GM19467 (cell line): ENCODE data around the gene SLC4A2.

Source experiments
- ATAC-seq: cut with Tn5 transposase; IDR thresholded peaks from one replicate; pipeline ENCODE4 v1.9.1; 2021; ENCODE audit warnings: mild to moderate bottlenecking, moderate library complexity; ENCODE audit not compliant: unreplicated experiment

SLC4A2 gene

GRCh38 chr7:151062399-151063211 is 3.2 kb downstream of the SLC4A2 start:
- ATAC-seq = no peak

DNA sequence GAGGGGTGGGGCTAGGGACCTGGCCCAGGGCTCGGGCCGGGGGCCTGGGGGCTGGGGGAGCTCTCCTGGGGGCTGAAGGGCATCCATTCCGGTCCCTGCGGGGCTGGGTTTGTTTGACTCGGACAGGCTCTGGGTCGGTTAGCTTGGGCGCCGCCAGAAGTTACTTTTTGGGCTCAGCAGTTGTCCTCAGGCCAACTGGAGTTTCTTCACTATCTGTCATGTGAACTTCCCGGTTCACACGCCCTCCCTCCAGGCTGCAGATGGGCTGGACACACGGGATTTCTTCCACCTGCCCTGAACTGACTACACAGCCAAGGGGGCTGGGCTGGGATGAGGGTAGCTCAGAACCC is 3.8 kb downstream of the SLC4A2 start:
- ATAC-seq = no peak

- ATAC-seq = no peak
Observed at GRCh38 chr7:151064454-151064853, 5.1 kb downstream of the SLC4A2 start.

DNA sequence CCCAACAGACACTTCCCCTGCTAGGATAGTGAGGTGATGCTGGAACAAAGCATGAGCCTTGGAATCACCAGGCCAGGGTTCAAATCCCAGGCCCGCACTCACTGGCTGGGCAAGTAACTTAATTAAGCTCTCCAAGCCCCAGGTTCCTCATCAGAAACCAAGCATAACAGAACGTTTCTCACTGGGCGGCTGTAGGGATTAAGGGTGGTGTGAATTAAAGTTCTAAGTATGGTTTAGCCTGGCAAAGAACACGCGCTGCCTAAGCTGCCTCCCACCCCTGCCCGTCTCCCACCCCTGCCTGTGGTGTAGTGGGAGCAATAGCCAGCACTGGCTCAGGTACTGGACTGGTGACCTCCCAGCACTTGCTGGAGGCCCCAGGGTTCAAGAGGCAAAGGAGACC is 5.6 kb downstream of the SLC4A2 start:
- ATAC-seq = no peak

- ATAC-seq = no peak
Observed at GRCh38 chr7:151065516-151065915, 6.1 kb downstream of the SLC4A2 start.

- no peak for ATAC-seq
Observed at GRCh38 chr7:151066273-151066974, 7.0 kb downstream of the SLC4A2 start.

DNA sequence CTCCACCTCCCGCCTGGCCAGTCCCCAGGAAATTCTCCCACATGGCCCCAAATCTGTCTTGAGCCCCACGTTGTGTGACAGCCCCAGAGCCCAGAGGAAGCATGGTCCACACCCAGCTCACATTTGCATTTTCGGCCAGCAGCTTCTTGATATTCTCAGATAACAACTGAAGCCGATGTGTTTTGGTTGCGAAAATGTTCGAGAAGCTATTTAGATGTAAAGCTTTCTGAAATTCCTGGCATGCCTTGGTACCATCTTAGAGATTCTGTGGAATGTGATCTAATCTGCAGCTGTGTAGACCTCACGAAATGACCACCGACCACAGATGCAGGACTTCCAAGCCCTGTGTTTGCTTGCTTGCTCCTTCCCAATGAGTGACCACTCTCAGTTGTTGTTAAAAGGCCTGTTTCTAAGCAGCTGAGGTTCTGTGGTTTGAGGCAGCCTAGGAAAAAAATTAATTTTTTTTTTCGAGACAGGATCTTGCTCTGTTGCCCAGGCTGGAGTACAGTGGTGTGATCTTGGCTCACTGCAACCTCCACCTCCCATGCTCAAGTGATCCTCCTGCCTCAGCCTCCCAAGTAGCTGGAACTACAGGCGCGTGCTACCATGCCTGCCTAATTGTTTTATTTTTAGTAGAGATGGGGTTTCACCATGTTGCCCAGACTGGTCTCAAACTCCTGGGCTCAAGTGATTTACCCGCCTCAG is 8.8 kb downstream of the SLC4A2 start:
- no peak for ATAC-seq

DNA sequence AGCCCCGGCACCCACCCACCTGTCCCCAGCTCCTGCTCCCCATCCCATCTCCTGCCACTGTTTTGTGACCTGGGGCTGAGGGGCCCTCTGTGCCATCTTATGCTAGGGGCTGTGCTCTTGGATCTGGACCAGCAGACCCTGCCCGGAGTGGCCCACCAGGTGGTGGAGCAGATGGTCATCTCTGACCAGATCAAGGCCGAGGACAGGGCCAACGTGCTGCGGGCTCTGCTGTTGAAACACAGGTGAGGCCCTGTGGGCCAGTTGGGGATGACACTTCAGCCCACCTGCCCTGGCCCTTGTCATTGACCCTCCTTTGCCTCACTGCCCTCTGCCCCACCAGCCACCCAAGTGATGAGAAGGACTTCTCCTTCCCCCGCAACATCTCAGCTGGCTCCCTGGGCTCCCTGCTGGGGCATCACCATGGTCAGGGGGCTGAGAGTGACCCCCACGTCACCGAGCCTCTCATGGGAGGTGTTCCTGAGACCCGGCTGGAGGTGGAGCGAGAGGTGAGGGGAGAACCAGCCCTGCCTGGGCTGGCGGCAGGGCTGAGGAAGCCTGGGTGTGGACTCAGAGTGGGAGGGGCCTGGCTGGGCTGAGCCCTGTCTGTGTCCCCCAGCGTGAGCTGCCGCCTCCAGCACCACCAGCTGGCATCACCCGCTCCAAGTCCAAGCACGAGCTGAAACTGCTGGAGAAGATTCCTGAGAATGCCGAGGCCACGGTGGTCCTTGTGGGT is 10.6 kb downstream of the SLC4A2 start:
- no peak for ATAC-seq

DNA sequence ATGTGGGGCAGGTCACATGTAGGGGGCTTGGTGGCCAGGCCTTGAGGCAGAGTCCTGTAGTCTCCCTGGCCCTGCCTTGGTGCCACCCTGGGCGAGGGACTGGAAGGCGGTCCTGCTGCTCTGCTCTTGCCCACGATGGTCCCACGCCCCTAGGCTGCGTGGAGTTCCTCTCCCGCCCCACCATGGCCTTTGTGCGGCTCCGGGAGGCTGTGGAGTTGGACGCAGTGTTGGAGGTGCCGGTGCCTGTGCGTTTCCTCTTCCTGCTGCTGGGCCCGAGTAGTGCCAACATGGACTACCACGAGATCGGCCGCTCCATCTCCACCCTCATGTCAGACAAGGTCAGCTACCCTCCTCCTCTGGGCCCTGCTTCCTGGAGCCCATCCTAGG is 11.2 kb downstream of the SLC4A2 start:
- no peak for ATAC-seq

GRCh38 chr7:151071032-151071866 is 11.9 kb downstream of the SLC4A2 start:
- ATAC-seq = no peak

- ATAC-seq = no peak
Observed at GRCh38 chr7:151073990-151074389, 14.6 kb downstream of the SLC4A2 start.

- no peak for ATAC-seq
Observed at GRCh38 chr7:151074817-151075661, 15.7 kb downstream of the SLC4A2 start.

- no peak for ATAC-seq
Observed at GRCh38 chr7:151075662-151075971, 16.2 kb downstream of the SLC4A2 start.

- ATAC-seq = no peak
Observed at GRCh38 chr7:151075978-151076426, 16.6 kb downstream of the SLC4A2 start.

GRCh38 chr7:151076863-151077704 is 17.7 kb downstream of the SLC4A2 start:
- no peak for ATAC-seq

GRCh38 chr7:151077705-151078232 is 18.4 kb downstream of the SLC4A2 start:
- no peak for ATAC-seq

- no peak for ATAC-seq
Observed at GRCh38 chr7:151078233-151079040, 19.0 kb downstream of the SLC4A2 start.
